ENCODE results near the gene SEC24B.
A peak's percentile ranks its signal among the peaks of the same experiment; 100 is the strongest.

The SEC24B gene

DNA sequence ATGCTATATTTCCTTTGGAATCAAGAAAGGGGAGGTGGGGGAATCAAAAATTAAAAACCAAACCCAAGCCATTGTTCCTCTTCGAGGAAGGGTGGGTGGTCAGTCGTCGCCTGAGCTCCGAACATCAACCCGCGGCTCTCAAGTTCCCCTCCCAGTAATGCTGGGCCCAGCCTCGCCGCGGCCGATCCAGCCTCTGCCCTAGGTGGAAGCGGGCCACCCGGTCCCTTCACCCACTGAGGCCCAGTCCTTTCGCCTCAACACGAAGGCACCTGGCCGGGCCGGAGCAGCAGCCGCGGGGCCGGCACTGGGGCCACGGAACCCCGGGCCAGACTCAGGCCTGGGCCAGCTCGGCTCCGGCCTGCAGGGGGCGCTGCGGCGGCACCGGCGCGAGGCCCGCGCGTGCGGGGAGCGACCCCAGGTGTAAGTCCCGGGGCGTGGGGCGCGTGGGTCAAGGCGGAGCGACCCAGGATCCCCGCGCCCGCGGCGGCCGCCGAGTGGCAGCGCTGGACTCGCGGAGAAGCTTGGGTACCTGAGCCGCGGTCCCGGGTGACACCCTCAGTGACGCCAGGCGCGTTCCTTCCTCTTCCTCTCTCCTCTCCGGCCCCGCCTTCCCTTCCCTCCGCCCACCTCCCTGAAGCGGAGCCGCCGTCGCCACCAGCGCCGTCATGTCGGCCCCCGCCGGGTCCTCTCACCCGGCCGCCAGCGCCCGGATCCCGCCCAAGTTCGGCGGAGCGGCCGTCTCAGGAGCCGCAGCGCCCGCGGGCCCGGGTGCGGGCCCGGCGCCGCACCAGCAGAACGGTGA is at the start of gene SEC24B:
Gene SEC24B, plus strand, starts transcription at position 611 of the 802 bp plus-strand sequence. Its CDS starts 55 bp downstream, at position 666.
- DNase-seq: peak; percentile 95

DNA sequence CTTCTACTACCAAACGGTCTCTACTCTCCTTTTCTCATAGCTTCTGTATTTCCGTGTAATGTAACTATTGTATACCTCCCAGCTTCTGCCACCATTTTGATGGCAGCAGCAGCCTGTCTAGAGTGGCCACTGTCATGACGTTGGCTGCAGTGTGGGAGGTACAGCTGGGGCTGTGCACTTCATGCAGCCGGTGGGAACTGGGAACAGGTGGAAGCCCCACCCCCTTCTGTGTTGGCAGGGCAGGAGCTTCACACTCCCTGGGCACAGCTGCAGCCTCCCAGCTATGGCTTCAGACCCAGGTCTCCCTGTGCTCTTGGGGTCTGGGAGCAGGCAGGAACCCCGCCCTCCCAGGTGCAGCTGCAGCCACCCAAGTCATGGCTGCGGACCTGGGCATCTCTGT is 49.8 kb upstream of the SEC24B start:
- no peak for DNase-seq

GRCh38 chr4:109385260-109385659 is 48.4 kb upstream of the SEC24B start:
- DNase-seq: no peak

DNA sequence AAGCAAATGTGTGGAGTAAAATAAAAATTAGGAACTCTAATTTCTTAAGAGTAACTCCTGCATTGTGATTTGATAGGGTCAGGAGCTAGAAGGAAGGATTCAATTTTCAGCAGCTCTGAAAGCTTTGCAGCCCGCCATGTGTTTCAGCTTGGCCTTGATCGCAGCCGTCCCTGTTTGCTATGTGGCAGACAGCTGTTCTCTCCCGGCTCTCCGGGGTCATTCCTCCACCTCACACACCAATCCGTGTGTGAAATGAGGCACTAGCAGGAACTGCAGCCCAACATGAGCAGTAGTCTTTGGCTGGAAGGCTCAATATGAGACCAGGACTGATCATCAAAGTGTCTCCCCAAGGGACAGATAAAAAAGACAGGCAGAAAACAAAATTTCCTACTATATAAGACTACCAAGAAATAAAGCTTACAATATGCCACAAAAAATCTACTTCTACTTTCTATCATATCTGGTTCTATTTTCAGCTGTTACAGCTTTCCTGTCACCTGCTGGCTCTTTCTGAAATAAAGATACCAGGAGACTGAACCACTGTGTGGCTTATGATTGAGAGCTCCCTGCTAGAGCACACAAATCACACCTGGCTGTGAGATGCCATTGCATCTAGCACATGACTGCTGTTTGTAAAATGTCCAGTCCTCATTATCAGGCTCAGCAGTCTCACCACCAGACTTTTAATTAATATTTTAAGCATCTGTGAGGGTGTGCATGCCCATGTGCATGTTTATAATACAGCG is 44.1 kb upstream of the SEC24B start:
- DNase-seq: no peak

GRCh38 chr4:109390115-109390768 is 43.4 kb upstream of the SEC24B start:
- no peak for DNase-seq

DNA sequence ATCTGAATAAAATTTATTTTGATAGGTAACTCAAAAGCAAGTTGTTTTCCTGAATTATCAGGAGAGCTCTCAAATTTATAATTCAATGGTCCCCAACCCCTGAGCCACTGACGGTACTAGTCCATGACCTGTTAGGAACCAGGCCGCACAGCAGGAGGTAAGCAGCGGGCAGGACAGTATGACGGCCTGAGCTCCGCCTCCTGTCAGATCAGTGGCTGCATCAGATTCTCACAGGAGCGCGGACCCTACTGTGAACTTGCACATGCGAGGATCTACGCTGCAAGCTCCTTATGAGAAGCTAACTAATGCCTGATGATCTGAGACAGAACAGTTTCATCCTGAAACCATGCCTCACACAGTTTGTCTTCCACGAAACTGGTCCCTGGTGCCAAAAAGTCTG is 37.9 kb upstream of the SEC24B start:
- no peak for DNase-seq

GRCh38 chr4:109398928-109399327 is 34.7 kb upstream of the SEC24B start:
- no peak for DNase-seq

DNA sequence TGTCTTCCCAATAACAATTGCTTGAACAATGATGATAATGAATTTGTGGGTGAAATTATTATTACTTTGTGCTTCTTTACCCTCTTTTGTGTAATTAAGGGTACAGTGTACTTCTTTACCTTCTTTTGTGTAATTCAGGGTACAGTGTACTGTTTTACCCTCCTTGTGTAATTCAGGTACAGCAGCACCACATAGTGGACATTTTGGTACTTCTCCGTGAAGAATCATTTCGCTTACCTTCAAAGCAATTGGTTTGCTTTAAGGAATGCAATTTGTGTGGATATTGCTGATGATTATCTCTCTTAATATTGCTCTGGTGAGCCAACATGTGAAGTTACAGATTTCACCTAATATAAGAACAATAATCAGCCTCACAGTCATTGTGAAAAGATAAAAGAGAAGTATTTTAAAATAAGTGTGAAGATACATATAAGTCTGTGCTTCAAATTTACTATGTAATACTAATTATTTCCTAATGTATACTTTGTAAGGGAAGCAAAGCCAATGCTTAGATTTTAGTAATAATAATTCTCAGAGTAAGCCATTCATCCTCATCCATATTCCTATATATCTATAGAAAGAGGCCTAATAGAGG is 27.2 kb upstream of the SEC24B start:
- peak; percentile 74 for DNase-seq

DNA sequence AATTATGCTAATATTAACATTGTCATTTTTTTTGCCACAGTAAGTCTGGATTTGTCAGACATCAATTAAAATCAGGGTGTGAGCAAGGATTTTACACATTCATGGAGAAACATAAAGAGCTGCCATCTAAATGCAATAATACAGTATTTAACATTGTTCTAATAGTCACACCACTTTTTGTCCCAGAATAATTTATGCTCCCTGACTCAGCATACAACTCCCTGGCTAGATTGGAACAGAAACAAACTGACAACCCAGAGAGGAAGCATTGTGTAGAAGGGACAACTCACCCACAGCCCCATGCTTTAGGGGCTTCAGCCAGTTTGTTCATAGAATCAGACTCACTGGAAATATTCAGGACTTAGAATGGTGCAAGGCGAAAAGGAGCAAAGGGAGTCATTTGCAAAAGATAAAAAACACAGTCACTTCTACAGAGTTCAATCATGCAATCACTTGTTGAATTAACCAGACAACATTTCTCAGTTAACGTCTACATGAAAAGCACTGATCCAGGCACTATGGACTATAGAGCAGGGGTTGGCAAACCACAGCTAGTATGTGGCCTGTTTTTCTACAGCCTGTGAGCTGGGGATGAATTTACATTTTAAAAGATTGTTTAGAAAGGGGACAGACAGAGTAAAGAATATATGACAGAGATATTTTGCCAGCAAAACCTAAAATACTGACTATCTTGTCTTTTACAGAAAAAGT is 26.4 kb upstream of the SEC24B start:
- DNase-seq: no peak

GRCh38 chr4:109408711-109409110 is 24.9 kb upstream of the SEC24B start:
- no peak for DNase-seq

DNA sequence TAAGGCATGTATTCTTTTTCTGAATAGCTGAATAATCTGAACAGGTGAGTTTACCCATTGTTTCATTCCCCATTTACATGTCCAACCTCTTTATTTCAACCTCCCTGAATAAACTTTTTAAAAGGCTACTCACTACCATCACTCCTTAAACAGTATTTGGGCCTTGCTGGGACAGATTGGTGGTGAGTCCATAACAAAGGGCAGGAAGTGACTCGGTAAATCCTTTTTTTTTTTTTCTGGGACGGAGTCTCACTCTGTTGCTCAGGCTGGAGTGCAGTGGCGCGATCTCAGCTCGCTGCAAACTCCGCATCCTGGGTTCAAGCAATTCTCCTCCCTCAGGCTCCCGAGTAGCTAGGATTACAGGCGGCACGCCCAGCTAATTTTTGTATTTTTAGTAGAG is 23.4 kb upstream of the SEC24B start:
- DNase-seq: no peak

DNA sequence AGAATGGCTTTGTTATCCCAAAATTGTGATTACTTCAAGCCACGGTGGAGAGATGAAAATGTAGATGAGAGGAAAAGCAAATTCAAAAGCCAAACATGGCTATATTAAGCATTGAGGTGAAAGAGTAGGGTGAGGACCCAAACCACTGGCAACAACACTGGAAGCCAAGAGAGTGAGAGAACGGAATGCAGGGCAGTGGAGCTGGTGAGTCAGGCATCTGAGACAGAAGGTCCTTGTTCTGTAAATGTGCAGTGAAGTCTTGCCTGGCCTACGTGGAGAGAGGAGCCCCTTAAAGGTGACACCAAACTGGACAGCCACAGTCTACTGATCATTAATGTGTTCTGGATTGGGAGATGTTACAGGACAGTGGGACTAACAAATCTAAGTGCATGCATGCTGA is 22.8 kb upstream of the SEC24B start:
- DNase-seq: no peak

DNA sequence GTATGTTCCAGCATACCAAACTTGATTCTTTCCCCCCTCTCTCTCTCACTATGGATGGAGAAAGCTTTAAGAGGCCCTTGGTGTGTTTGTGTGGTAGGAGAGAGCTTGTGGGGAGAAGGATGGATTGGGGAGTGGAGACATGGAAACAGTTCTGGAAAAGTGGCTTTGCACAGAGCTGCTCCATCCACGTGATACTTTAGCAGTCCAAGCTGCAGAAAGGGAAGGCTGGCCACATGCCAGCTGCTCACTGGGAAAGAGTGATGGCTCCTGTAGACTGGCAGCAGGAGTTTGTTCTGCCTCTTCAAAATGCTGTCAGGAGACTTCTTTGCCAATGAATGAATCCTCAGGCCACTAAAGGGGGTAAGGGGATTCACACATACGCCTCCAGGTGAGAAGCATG is 21.7 kb upstream of the SEC24B start:
- no peak for DNase-seq

DNA sequence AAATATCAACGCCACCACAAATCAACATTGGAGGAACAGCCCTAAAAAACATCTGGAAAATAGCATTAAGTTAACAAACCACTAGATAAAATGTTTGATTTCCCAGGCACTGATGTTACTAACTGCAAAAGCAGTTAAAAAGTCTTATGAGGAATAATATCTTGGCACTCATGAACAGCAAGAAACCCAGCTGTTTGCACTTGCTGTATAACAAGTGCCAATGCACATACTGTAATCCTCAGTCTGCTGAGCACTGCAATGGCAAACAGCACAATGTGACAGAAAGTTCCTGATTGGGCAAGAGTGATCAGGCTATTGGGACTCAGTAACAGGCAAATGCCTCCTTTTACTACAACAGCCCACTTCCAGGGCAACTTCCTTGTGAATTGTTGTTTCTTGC is 20.8 kb upstream of the SEC24B start:
- no peak for DNase-seq

DNA sequence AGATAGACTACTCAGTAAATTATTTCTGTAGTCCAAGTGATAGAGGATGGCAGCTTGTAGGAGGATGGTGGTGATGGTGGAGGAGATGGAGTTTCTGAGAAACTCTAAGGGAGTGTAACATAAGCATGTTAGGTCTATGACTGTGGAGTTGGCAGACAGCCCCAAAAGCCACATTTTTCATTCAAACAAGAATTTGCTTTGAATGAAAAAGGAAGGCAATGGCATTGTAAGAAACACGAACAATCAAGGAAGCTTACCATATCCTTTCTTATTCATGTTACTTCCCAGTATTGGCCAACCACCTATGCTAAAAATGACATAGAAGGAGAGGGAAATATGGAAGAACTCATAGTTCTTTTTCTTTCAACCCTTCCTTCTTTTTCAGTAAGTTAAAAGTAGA is 18.7 kb upstream of the SEC24B start:
- no peak for DNase-seq

- DNase-seq: no peak
Measured at GRCh38 chr4:109418588-109418987, 15.0 kb upstream of the SEC24B start.

DNA sequence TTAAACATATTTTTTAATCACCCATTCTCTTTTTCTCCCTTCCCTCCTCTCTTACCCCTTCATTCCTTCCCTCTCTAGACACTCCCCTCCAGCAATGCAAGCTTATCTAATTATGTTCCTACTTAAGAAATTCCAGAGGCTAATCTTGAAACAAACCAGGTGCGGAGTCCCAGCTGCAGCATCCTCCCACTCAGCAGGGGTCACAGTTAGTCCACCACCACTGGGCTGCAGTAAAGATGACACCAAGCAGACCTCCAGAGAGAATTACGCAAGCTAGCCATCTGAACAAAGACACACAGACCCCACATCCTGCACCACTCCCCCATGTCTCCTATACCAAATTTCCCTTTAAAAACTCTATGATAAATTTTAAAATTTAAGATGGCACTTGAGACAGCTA is 13.9 kb upstream of the SEC24B start:
- DNase-seq: no peak

DNA sequence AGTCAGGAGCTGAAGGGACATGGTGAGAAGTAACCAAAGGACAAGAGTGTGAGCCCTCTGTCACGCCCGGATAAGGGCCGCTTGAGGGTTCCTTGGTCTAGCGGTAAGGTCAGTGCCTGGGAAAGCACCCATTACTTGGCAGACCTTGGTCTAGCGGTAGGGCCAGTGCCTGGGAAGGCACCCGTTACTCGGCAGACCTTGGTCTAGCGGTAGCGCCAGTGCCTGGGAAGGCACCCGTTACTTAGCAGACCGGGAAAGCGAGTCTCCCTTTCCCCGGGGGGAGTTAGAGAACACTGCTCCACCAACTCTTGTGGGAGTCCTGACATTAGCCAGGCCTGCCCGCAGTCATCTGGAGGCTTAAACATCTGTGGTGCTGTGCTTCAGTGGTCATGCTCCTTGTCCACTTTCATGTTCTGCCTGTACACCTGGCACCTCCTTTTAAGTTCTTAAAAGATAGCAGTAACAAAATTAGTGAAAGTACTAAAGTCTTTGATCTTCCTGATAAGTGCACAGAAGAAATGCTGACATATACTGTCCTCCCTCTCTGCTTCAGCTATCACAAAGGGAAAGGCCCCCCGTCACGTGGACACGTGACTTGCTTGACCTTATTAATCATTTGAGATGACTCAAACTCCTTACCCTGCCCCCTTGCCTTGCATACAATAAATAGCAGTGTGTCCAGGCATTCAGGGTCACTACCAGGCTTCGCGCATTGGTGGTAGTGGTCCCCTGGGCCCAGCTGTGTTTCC is 9.3 kb upstream of the SEC24B start:
- no peak for DNase-seq

DNA sequence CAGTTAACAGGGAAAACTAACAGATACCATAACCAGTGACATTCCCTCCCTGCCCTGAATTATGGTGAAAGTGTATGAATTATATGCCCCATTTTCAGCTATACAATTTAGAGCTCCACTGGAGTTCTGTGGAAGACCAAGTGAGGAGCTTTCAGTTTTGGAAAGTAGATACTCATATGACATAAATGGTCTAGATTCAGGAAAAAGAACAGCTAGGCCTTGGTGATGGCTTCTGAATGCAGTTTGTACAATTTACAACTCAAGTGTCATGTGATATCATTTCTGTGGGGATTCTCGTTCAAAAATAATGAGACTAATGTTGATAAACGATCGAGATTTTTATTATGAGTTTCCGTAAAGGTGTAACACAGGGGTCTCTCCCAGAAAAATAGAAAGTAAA is 8.2 kb upstream of the SEC24B start:
- DNase-seq: no peak

- no peak for DNase-seq
Measured at GRCh38 chr4:109429545-109429944, 4.1 kb upstream of the SEC24B start.

DNA sequence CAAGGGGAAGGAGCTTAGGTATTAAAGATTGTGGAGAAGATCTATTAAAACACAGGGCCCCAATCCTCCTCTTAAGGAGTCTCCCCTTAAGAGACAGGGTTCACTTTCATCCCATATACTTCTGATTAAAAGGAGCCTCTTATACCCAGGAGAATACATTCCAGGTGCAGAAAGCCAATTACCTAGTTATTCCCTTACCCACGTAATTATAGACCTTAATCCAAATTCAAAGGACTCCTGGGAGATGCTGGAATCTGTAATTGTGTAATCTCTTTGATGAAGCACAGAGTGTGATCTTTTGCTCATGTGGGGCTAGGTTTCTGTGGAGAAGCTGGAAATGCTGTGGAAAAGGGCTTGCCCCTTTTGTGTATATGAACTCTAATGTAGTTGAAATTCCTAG is 1.4 kb upstream of the SEC24B start:
- DNase-seq: no peak

DNA sequence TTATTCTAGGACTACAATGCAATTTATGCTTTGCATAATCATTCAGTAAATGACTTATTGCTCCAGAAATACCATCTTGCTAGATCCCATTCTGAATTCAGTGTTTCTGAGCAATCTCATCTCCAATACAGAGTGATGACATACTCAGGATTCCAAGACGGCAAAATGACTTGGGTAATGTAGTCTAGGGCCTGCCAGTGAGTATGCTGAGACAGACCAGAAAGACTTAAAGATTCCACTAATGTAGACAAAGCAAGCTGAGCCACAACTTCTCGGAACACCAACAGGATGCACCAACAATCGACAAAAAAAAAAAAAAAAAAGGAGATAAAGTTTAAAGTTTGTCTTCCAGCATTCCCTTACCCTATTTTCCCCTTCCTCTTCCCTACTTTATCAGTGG is 919 bp upstream of the SEC24B start:
- DNase-seq: peak; percentile 42

All from hematopoietic multipotent progenitor cell treated with erythropoietin and hydrocortisone succinate and interleukin-3 and kit ligand, for 6 days (in vitro differentiated cells).